HepG2 (cell line): ENCODE measurements around the gene SIVA1.

Experiments used
- ARID2 ChIP-seq: sonication (generic); formaldehyde crosslinking; IDR thresholded peaks from 2 replicates; pipeline ENCODE4 v1.8.1; 2022; ENCODE audit warnings: mild to moderate bottlenecking, missing genetic modification reagents, borderline replicate concordance
- CTCF ChIP-seq: sonication (generic); formaldehyde crosslinking; IDR thresholded peaks from 2 replicates; pipeline ENCODE4 v1.5.0; 2020; ENCODE audit warnings: mild to moderate bottlenecking, missing genetic modification reagents, moderate library complexity
- EP300 ChIP-seq, 3 experiments: sonication (generic) in 1 of 3; formaldehyde crosslinking in 1 of 3; IDR thresholded peaks; 2 replicates each; pipeline versions ENCODE4 v1.5.1 to v1.6.1; 2011 to 2020; ENCODE audit warnings: low read depth in 2 of 3, low read length in 2 of 3, borderline replicate concordance in 1 of 3, improper control_type of control experiment in 1 of 3, mild to moderate bottlenecking in 1 of 3, missing genetic modification reagents in 1 of 3, moderate library complexity in 1 of 3
- GABPA ChIP-seq, 2 experiments: IDR thresholded peaks; 2 replicates each; pipeline ENCODE4 v1.6.1; 2011 to 2016; ENCODE audit warnings: low read depth in 2 of 2, low read length in 1 of 2, missing biosample characterization in 1 of 2, missing genetic modification characterization in 1 of 2
- GTF2F1 ChIP-seq: fragments of 150-350 bp; IDR thresholded peaks from 2 replicates; pipeline ENCODE4 v1.6.1; 2014; ENCODE audit warnings: low read length
- JUND ChIP-seq: sonication (generic); formaldehyde crosslinking; IDR thresholded peaks from 2 replicates; pipeline ENCODE4 v1.8.0; 2022; ENCODE audit warnings: mild to moderate bottlenecking, missing genetic modification reagents
- KDM3A ChIP-seq: IDR thresholded peaks from 2 replicates; pipeline ENCODE4 v1.6.1; 2018; ENCODE audit warnings: low read depth, missing compliant biosample characterization
- SKIL ChIP-seq: sonication (generic); formaldehyde crosslinking; IDR thresholded peaks from 2 replicates; pipeline ENCODE4 v1.8.0; 2022; ENCODE audit warnings: missing genetic modification reagents, mild to moderate bottlenecking, moderate library complexity, borderline replicate concordance
- ZNF30 ChIP-seq: sonication (generic); formaldehyde crosslinking; IDR thresholded peaks from 2 replicates; pipeline ENCODE4 v1.5.0; 2020; ENCODE audit warnings: mild to moderate bottlenecking, missing genetic modification reagents
- TF ChIP-seq, protein P1 (sequence below): sonication (generic); formaldehyde crosslinking; IDR thresholded peaks from 2 replicates; pipeline ENCODE4 v1.8.1; 2023; ENCODE audit warnings: missing genetic modification reagents, inconsistent platforms, borderline replicate concordance

- TF ChIP-seq EP300 (IDR thresholded peaks at IDR 0.05; ENCODE audit: low read depth in 2 of 2, low read length in 2 of 2) (peak in 1 of 2 experiments; percentile 78; a peak in 1 of 4 replicates), EP300 (CRISPR knock-in tag; IDR thresholded peaks at IDR 0.05; ENCODE audit: borderline replicate concordance) (peak; percentile 82), CTCF (CRISPR knock-in tag) (0 out of 2 replicates have a peak, but pooled peaks have one; percentile 30), JUND (CRISPR knock-in tag) (peak; percentile 47; the same call in 1 of the 2 replicates), ZNF30 (no peak), ARID2 (CRISPR knock-in tag) (no peak), KDM3A (0 out of 2 replicates have a peak, but pooled peaks have one; percentile 61), SKIL (CRISPR knock-in tag) (peak; percentile 99), GTF2F1 (no peak), GABPA (IDR thresholded peaks at IDR 0.05; ENCODE audit: low read depth, low read length) (no peak), GABPA (CRISPR knock-in tag; IDR thresholded peaks at IDR 0.05; ENCODE audit: low read depth) (peak; percentile 70)
- TF ChIP-seq, protein P1, sequence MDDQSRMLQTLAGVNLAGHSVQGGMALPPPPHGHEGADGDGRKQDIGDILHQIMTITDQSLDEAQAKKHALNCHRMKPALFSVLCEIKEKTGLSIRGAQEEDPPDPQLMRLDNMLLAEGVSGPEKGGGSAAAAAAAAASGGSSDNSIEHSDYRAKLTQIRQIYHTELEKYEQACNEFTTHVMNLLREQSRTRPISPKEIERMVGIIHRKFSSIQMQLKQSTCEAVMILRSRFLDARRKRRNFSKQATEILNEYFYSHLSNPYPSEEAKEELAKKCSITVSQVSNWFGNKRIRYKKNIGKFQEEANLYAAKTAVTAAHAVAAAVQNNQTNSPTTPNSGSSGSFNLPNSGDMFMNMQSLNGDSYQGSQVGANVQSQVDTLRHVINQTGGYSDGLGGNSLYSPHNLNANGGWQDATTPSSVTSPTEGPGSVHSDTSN (CRISPR knock-in tag) = no peak
Measured at GRCh38 chr14:104735830-104736642, 16.9 kb upstream of the SIVA1 start.
